AG09309 (cell line): ENCODE results near the gene PRR5.

Source experiments
- DNase-seq: peaks from one replicate; pipeline ENCODE4 v3.0.0-alpha.2; 2010; ENCODE audit warnings: low read depth
- H3K4me3 ChIP-seq: 2 replicates; pipeline ENCODE4 v1.5.1; 2011; ENCODE audit warnings: mild to moderate bottlenecking, low read depth, low read length, moderate library complexity; ENCODE audit not compliant: control insufficient read depth
- TF ChIP-seq, protein P1 (sequence below): IDR thresholded peaks from 2 replicates; pipeline ENCODE4 v1.5.1; 2011; ENCODE audit warnings: mild to moderate bottlenecking, low read depth, low read length, inconsistent platforms; ENCODE audit not compliant: insufficient read depth, control insufficient read depth; ENCODE audit errors: missing control alignments

PRR5 gene

DNA sequence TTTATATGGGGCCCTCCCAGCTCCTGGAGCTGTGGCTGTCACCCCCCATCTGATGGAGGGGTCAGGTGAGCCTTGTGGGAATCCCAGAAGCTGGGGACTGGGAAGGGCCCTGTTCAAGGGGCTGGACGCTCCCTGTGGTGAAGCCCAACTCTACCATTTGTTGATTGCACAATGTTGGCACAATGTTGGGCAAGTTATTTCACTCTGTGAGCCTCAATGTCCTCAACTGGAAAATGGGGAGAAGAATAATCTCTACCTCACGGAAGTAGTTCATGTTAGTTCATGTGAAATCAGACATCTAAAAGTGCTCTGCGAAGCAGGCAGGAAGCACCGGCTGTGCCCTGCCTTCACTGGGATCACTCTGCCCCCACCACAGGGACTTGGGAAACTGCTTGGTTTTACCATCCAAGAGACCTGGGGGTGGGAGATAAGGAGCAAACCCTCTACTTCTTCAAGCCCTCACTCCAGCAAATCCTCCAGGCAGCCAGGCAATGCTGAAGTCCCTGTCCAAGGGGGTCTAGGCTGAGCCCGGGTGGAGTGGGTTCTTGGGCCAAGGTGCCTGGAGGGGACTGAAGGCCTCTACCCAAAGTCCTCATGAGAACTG is 715 bp upstream of the PRR5 start:
- no peak overlapping the region for H3K4me3 ChIP-seq
- no peak for DNase-seq
- TF ChIP-seq, protein P1, sequence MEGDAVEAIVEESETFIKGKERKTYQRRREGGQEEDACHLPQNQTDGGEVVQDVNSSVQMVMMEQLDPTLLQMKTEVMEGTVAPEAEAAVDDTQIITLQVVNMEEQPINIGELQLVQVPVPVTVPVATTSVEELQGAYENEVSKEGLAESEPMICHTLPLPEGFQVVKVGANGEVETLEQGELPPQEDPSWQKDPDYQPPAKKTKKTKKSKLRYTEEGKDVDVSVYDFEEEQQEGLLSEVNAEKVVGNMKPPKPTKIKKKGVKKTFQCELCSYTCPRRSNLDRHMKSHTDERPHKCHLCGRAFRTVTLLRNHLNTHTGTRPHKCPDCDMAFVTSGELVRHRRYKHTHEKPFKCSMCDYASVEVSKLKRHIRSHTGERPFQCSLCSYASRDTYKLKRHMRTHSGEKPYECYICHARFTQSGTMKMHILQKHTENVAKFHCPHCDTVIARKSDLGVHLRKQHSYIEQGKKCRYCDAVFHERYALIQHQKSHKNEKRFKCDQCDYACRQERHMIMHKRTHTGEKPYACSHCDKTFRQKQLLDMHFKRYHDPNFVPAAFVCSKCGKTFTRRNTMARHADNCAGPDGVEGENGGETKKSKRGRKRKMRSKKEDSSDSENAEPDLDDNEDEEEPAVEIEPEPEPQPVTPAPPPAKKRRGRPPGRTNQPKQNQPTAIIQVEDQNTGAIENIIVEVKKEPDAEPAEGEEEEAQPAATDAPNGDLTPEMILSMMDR, result no peak

DNA sequence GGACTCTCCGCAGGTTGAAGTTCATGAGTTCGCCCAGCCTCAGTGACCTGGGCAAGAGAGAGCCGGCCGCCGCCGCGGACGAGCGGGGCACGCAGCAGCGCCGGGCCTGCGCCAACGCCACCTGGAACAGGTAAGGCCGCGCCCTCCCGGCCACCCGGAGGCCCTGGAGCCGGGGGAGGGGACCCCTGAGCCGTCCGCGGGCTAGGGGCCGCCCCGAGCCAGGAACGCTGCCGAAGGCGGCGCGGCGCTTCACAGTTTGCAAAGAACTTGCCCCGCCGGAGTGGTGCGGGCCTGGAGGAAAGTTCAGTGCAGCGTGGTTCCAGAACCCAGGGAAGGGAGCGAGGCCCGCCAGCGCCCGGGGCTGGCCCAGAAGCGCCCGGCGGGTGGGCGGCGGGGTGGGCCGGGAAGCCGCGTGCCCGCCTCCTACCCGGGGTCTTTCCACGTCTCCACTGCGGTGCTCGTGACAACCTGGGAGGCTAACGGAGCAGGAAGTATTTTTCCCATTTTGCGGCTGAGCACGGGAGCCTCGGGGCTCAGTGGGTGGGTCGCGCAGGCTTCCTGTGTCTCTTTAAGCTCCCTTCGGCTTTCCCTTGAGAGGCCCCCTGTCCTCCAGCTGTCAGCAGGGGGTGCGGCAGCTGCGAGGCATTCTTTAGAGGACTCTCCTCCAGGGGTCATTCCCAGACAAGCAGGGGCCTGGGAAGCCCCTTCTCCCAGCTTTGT is 635 bp downstream of the PRR5 start:
- DNase-seq, result no peak
- TF ChIP-seq, protein P1, result peak; percentile 8
- H3K4me3 ChIP-seq, result peak overlapping the region; percentile 64

DNA sequence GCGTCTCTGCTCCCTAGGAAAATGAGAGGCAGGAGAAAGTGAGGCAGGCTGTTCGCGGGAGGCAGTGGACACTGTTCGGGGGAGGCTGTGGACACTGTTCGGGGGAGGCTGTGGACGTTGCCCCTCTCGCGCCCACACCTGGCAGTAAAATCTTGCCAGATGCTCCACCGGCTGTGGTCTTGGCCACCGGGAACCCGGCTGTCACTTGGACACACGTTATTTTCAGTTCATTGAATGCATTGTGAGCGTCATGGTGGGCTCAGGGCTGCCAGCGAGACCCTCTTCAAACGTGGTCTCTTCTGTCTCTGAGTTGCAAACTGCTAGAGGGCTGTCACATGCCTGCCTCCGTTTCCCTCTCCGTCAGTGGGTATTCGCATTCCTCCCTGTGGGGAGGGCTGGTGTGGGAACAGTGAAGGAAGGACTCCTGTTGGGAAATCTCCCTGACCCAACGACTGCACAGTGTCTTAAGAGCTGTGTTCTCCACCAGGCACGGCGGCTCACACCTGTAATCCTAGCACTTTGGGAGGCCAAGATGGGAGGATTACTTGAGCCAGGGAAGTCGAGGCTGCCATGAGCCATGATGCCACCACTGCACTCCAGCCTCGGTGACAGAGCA is 1.4 kb downstream of the PRR5 start:
- no peak for DNase-seq
- TF ChIP-seq, protein P1, result no peak
- H3K4me3 ChIP-seq, result peak overlapping the region; percentile 64

DNA sequence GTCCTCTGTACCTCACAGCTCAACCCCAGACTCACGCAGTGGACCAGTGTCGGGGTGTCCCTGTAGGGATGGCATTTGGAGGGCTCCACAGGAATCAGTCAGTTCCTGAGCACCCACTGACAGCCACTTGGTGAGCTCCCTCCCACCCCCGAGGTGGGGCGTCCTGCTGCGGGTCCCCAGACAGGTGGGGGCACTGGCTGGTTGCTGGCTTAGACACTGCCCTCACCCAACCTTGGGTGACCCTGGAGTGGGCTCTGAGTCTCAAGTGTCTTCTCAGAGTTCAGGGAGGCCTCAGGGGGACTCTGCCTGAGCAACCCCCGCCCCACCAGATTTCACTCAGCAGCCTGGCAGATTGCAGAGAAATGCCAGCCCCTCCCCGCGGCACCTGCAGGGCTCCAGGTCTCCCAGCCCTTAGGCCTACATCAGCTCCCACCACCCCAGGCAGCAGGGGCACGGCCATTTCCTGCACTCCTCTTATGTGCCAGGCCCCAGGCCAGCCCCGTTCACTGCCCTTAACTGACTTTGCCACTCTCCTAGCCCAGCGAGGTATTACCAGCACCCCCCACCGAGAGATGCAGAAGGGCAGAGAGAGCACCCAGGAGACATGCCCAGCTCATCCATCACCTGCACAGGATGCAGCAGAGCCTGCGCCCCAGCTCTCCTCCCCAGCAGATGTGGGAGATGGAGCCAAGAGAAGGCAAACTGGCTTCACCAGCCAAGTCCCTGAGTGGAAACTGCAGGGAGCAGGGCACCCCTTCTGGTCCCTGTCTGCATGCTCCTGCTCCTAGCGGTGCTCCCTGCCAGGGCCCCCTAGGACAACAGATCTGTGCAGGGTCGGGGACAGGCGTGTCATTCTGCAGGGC is 2.4 kb downstream of the PRR5 start:
- DNase-seq, result no peak
- TF ChIP-seq, protein P1, result no peak
- H3K4me3 ChIP-seq, result no peak overlapping the region

DNA sequence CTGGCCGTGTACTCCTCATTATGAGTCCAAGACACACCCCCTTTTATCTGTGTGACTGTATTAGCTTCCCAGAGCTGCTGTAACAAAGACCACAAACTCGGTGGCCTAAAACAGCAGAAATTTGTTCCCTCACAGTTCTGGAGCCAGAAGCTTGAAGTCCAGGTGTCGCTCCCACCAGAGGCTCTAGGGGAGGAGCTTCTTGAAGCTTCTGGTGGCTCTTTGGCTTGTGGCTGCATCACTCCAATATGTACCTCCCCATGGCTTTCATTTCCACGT is 3.0 kb downstream of the PRR5 start:
- no peak for DNase-seq
- TF ChIP-seq, protein P1, result no peak
- H3K4me3 ChIP-seq, result no peak overlapping the region

DNA sequence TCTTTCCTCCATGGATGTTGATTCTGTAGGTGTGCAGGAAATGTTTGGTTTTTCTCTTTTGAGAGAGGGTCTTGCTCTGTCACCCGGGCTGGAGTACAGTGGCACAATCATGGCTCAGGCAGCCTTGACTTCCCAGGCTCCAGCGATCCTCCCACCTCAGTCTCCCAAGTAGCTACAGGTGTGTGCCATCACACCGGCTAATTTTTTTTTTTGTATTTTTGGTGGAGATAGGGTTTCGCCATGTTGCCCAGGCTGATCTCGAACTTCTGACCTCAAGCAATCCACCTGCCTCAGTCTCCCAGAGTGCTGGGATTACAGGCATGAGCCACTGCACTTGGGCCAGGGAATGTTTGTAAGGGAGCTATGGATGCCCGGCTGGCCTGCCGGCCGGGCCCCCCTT is 4.5 kb downstream of the PRR5 start:
- no peak overlapping the region for H3K4me3 ChIP-seq
- no peak for DNase-seq
- TF ChIP-seq, protein P1, result no peak
